GM18507 (cell line): ENCODE results near the gene TC2N.
"Not testable (repeated sequence)": the region's sequence is repeated elsewhere in the genome, so short reads cannot be mapped to it uniquely, and the experiment has no call there.

Source experiments
- DNase-seq: peaks from one replicate; pipeline ENCODE4 v3.0.0; 2011; ENCODE audit warnings: low read depth; ENCODE audit not compliant: insufficient read length; ENCODE audit errors: extremely low spot score
- FAIRE-seq: peaks from 2 replicates; lab custom pipeline; 2011; peaks lifted over from hg19 to GRCh38; lab: Jason Lieb, UNC

TC2N gene

GRCh38 chr14:91786188-91786587 lies 81.1 kb downstream of the TC2N start:
- FAIRE-seq, result no peak
- no peak for DNase-seq

GRCh38 chr14:91780452-91780851 lies 86.9 kb downstream of the TC2N start:
- DNase-seq, result no peak

GRCh38 chr14:91778217-91778616 lies 89.1 kb downstream of the TC2N start:
- FAIRE-seq, result no peak
- DNase-seq, result no peak

More at GRCh38 chr14:91780452-91780851, 86.9 kb downstream of the TC2N start:
- no peak for FAIRE-seq

GRCh38 chr14:91774140-91775096 lies 92.9 kb downstream of the TC2N start:
- no peak for FAIRE-seq
- no peak for DNase-seq

- DNase-seq, result no peak
These were observed 97.2 kb downstream of the TC2N start for GRCh38 chr14:91770185-91770584.

GRCh38 chr14:91755570-91756295 lies 111.6 kb downstream of the TC2N start:
- FAIRE-seq, result no peak
- DNase-seq, result no peak

More at GRCh38 chr14:91770185-91770584, 97.2 kb downstream of the TC2N start:
- FAIRE-seq, result no peak

GRCh38 chr14:91754819-91755218 lies 112.5 kb downstream of the TC2N start:
- DNase-seq, result no peak
- FAIRE-seq, result no peak

GRCh38 chr14:91754185-91754584 lies 113.2 kb downstream of the TC2N start:
- no peak for FAIRE-seq

GRCh38 chr14:91753501-91754128 lies 113.7 kb downstream of the TC2N start:
- DNase-seq, result no peak
- FAIRE-seq, result no peak

More at GRCh38 chr14:91754185-91754584, 113.2 kb downstream of the TC2N start:
- DNase-seq, result no peak

- FAIRE-seq, result no peak
These were observed 114.4 kb downstream of the TC2N start for GRCh38 chr14:91752961-91753360.

GRCh38 chr14:91751719-91752118 lies 115.6 kb downstream of the TC2N start:
- FAIRE-seq (no peak), DNase-seq (no peak)

More at GRCh38 chr14:91752961-91753360, 114.4 kb downstream of the TC2N start:
- DNase-seq, result no peak

- FAIRE-seq, result no peak
- no peak for DNase-seq
These were observed 116.6 kb downstream of the TC2N start for GRCh38 chr14:91750634-91751198.

GRCh38 chr14:91749868-91750267 lies 117.5 kb downstream of the TC2N start:
- FAIRE-seq, result no peak
- no peak for DNase-seq

- FAIRE-seq, result no peak
- no peak for DNase-seq
These were observed 119.3 kb downstream of the TC2N start for GRCh38 chr14:91748049-91748448.

GRCh38 chr14:91745344-91745743 lies 122.0 kb downstream of the TC2N start:
- no peak for DNase-seq
- no peak for FAIRE-seq

GRCh38 chr14:91744068-91744480 lies 123.3 kb downstream of the TC2N start:
- FAIRE-seq (no peak), DNase-seq (no peak)

- DNase-seq, result no peak
- FAIRE-seq, result no peak
These were observed 124.1 kb downstream of the TC2N start for GRCh38 chr14:91743305-91743653.

- FAIRE-seq, result no peak
- DNase-seq, result no peak
These were observed 124.6 kb downstream of the TC2N start for GRCh38 chr14:91742621-91743304.

GRCh38 chr14:91739867-91740266 lies 127.5 kb downstream of the TC2N start:
- not testable (repeated sequence) for DNase-seq, FAIRE-seq
